ENCODE data around the gene ABCF1.

- TF ChIP-seq CTCF (IDR thresholded peaks at IDR 0.05; ENCODE audit: low read length) (no peak), EZH2phosphoT487 (IDR thresholded peaks at IDR 0.05; ENCODE audit: low read length) (no peak), EZH2 (optimal IDR thresholded peaks at IDR 0.05; ENCODE audit: low read depth, low read length) (no peak)
These were observed 15.0 kb upstream of the ABCF1 start, which contains the start of gene GNL1 for GRCh38 chr6:30556066-30556905.

All from MM.1S (cell line).